HG02763 (cell line): Measurements from ENCODE around the gene RYR3.

Source experiments
- ATAC-seq: cut with Tn5 transposase; IDR thresholded peaks from one replicate; pipeline ENCODE4 v1.9.1; 2021; ENCODE audit warnings: mild to moderate bottlenecking, moderate library complexity; ENCODE audit not compliant: unreplicated experiment

Gene RYR3

DNA sequence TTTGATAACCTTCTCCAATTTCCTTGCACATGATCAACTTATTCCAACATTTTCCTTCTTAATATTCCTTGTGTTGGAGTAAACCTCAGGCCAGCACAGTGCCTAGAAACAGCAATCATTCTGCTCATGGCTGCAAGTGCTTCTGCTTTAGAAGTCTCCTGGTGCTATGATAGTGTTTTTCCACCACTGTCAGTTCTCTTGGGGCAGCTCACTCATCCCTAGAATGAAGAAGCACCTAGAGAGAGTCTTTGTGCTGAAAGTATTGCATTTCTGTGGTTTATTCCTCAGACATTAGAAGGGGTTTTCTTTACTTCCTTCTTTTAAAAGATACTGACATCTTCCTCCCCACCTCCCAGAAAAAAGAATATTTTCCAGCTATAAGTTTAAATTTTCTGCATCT, 183.5 kb downstream of the RYR3 start:
- no peak for ATAC-seq

DNA sequence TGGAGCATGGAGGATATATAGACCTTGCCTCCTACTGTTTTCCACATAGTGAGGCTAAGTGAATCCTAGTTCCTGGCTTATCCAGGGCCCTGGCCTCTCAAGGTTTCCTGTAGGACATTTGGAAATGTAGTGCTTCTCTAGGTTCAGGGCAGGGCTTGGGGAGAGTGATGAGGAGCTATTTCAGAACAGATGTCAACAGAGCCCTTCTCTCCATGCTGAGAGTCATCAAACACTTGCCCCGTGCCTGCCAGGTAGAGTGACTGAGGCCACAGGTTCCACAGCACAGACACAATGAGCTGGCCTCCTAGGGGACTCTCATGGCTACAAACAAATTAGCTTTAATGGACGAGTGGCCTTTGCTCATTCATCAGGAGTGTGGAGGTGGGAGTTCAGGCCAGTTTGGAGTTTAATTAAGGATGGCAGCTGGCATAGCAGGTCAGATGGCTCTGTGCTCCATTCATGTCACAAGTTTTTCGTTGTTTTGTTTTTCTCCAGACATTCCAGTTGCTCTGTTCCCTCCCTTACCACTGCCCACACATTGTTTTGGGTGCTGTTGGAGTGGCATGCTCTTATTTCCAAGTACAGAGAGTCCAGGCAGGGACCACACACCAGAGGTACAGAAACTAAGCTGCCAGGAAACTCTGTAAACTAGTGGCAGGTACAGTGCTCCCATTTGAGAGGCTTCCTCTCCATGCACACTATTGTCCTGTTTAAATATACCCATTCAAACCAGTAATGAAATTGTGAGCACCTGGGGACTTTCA, 189.8 kb downstream of the RYR3 start:
- ATAC-seq: no peak

DNA sequence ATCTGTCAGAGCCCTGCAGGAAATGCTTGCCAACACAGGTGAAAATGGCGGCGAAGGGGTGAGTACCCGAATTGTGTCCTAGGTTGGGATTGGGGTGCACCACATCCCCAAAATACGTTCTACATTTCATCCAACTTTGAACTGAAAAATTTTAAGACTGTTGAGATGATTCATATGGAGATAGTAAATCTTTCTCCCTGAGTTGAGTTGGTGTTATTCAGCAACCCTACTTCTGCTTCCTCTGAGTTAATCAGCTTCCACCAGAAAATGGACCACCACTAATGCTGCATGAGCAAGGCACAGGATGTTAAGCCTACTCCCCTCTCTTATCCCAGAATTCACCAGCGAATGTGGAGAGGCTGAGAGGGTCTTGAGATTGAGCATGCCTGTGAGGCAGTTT, 192.9 kb downstream of the RYR3 start:
- ATAC-seq: no peak

DNA sequence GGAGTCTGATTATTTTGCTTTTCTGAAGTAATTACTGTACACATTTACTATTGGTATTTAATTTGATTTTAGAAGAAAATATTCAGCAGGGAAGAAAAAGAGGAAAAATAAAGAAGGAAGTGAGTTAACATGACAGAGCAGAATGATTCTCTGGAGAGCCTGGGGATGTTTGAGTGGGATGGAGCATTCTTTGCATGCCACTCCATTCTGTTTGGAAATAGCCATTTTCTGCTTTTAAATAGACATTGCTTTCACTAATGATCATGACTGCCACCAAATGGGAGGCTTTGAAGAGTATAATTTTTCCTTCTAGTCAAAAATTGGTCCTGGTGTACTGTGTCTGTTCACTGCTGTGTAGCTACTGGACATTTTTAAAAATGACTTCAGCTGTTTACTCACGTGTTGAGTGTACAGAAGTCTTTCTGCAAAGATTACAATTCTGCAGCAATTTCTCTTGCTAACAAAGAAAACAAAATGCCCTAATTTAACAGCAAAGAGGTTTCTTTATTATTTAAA, 196.1 kb downstream of the RYR3 start:
- ATAC-seq: no peak

DNA sequence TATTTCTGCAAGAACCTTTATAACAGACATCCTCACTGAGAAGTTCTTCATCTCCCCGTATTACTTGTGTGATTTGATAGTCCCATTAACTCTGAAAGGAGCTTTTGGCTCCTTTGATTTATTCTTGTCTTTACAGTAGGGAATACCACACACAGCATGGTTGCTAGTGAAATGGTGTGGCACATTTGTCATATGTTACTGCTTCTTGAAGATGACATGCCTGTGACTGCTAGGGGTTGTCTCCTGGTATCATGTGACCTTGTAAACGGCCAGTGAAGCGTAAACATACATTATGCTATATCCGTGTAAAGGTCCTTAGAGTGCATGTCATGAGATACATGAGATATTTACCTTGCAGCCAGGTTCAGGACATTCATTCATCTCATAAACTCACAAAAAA, 197.9 kb downstream of the RYR3 start:
- ATAC-seq: no peak

DNA sequence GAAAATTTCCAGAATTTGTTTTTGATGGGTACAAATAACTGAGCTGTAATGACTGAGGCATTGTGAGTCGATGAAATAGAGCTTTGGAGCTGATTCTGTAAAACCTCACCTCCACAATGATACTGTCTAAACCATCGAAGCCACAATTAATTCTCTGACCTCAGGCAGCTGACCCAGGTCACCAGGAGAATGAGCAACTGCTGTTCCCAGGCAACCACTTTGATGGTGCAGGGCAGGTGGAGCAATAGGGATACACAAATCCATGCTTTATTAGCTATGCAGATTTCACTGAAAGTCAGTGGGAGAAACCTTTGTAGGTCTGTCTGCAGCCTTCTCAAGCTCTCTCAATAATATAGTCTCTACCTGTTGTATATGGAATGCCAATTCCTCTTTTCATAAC, 204.4 kb downstream of the RYR3 start:
- no peak for ATAC-seq

- no peak for ATAC-seq
These were observed 205.8 kb downstream of the RYR3 start for GRCh38 chr15:33516563-33516962.

- no peak for ATAC-seq
These were observed 207.2 kb downstream of the RYR3 start for GRCh38 chr15:33517944-33518343.

- no peak for ATAC-seq
These were observed 207.7 kb downstream of the RYR3 start for GRCh38 chr15:33518421-33518820.

- no peak for ATAC-seq
These were observed 213.5 kb downstream of the RYR3 start for GRCh38 chr15:33524274-33524673.

GRCh38 chr15:33526532-33526931, 215.8 kb downstream of the RYR3 start:
- no peak for ATAC-seq

- no peak for ATAC-seq
These were observed 222.4 kb downstream of the RYR3 start for GRCh38 chr15:33533197-33533596.

DNA sequence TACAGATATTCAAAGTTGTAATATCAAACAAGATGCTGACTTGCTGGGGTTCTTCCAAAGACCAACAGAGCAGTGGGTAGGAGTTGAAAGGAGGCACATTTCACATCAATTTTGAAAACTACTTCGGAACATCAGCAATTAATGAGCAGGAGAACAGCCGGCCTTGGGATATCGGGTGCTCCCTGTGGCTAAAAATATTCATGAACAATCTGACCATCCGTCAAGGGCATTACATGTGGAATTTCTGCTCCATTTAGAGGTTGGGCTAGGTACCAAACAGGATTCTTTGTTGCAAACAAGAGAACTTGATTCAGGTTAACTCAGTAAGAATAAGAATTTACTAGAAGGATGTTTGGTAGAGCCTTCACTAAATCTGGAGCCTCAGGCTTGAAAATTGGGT, 223.9 kb downstream of the RYR3 start:
- ATAC-seq: no peak

DNA sequence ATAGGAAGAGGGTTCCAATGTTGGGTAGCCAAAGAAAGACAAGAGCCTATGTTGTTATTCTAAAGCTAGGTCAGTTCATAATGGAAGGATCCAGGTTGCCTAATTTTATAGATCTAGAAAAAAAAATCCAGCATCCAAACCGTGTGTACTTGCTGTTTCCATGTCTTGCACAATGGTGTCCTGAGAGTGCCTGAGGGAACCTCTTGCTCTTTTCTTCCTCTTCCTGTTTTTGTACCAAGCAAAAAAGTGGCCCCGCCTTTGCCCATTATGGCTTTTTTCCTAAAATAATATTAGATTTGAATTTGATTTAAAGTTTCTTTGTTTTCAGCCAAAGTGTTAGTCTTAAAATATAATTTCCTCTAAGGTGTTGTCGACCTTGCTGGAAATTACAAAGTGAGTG, 224.4 kb downstream of the RYR3 start:
- ATAC-seq: no peak

GRCh38 chr15:33539825-33540573, 229.2 kb downstream of the RYR3 start:
- no peak for ATAC-seq

- ATAC-seq: no peak
These were observed 233.2 kb downstream of the RYR3 start for GRCh38 chr15:33543957-33544356.

- no peak for ATAC-seq
These were observed 235.1 kb downstream of the RYR3 start for GRCh38 chr15:33545866-33546265.

DNA sequence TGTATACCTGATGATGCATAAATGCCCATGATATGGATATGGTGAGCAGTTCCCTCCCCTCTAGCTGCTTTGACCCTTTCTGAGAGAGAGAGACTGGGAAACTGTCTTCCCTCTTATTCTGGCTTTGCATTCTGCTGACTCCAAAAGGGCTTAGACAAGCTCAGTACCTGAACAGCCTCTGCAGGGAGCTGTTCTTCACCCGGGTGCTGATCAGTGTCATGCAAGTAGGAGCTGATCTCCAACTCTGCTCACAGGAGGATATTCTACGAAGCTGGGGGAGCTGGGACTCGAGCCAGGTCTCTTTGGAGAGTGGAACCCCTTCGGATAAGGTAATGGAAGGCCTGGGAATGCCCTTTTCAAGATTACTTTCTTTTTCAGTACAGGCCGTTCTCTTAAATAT, 237.1 kb downstream of the RYR3 start:
- ATAC-seq: no peak

GRCh38 chr15:33551860-33552259, 241.1 kb downstream of the RYR3 start:
- ATAC-seq: no peak

DNA sequence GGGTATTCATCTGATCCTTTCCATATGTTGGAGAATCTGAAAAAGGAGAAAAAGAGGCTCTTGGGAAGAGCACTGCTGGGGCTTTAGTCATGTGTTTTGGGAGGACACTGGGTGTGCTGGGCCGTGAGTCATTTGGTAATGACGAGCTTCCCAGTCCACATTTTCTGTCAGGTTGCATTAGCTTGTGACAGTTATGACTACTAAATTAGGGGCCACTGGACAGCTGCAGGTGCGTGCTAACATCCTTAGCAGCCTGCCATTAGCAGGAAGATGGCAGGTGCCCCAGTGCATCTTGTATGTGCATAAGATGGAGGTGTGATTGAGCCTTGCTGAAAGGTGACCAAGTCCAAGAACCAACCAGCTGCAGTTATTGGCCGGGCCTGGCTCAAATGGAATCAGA, 242.4 kb downstream of the RYR3 start:
- ATAC-seq: no peak

- no peak for ATAC-seq
These were observed 248.6 kb downstream of the RYR3 start for GRCh38 chr15:33559207-33559890.

DNA sequence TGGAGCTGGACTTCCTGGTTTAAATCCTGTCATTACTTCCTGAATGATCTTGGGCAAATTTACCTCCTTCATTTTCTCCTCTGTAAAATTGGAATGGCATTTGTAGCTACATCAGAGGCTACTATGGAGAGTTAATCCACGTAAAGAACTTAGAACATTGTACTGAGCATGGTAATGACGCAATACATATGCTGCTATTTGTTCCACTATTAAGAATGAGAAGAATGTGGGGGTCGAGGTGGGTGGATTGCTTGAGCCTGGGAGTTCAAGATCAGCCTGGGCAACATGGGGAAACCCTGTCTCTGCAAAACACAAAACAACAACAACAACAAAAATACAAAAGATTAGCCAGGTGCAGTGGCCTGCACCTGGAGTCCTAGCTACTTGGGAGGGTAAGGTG, 250.6 kb downstream of the RYR3 start:
- no peak for ATAC-seq
